HUDEP-2 (cell line): Measurements from ENCODE around the gene CASK.
A peak's percentile ranks its signal among the peaks of the same experiment; 100 is the strongest.
"Not testable (repeated sequence)": the region's sequence is repeated elsewhere in the genome, so short reads cannot be mapped to it uniquely, and the experiment has no call there.

Experiments used
- DNase-seq, 76 experiments: peaks; one replicate each; lab custom pipeline; 2025; ENCODE audit not compliant: unreplicated experiment in 76 of 76; lab: John Stamatoyannopoulos, UW

The CASK gene

GRCh38 chrX:41705680-41706374 lies 217.5 kb downstream of the CASK start:
- DNase-seq, result no peak

DNA sequence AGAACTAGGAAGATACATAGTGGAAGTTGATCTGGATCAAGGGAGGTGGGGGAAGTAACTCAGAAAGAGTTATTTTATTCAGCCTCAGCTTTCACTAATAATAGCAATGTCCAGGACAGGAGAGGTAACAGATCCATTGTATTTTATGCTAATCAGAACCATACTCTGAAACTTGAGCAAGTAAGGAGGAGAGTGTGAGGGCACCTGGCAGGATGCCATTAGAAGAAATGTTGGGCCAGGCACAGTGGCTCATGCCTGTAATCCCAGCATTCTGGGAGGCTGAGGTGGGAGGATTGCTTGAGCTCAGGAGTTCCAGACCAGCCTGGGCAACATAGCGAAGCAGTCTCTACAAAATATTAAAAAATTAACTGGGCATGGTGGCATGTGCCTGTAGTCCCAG lies 218.3 kb downstream of the CASK start:
- DNase-seq, result no peak

- no peak for DNase-seq
Observed at GRCh38 chrX:41703574-41704029, 219.8 kb downstream of the CASK start.

GRCh38 chrX:41695426-41695825 lies 227.9 kb downstream of the CASK start:
- no peak for DNase-seq

GRCh38 chrX:41693024-41693423 lies 230.3 kb downstream of the CASK start:
- DNase-seq, result no peak

DNA sequence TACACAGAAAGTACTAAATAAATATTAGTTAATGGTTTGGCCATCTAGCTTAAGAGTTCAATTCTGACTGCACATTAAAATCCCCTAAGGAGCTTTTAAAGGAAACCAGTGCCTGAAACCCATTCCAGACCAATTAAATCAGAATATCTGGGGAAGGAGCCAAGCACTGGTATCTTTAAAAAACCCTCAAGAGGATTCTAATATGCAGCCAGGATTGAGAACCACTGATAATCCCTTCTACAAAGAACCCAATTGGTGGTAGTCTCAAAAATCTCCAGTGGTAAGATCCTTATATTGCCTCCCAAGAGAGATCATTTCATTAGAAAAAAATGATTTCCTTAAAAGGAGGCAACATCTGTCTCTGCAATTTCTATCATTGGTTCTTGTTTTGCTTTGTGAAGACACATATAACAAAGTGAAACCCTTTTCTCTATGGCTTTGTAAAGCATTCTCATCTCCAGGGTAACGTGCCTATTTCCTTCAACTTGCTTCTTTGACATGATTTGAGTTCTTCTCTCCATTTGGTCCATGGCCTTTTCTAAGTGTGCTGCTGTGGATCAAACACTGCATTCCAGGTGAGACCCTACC lies 231.1 kb downstream of the CASK start:
- no peak for DNase-seq

- no peak for DNase-seq
Observed at GRCh38 chrX:41689711-41690110, 233.6 kb downstream of the CASK start.

DNA sequence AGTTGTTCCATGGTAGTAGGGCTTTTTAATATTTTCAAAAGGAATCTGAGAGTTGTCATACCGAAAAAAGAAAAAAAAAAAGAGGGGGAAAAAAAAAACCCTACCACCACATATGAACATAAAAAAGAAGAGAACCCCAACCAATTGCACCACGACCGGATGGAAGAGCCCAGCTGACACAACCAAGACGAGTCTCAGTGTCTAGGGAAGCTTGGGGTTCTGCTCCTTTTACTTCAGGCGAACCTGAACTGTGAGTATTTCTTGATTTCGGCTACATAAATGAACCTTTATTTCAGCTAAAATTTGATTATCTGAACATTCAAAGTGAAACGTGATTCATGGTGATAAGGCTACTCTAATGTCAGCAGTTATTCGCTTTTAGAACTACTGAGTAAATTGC lies 234.5 kb downstream of the CASK start, which contains the start of gene GPR34:
Gene GPR34 (plus strand): TSS at position 139 of the 400 bp plus-strand sequence. CDS start 6,661 bp downstream, outside the sequence.
- DNase-seq, result no peak

- peak in 3 of 76 experiments; percentile 0 to 29 (median 3) for DNase-seq
Observed at GRCh38 chrX:41688156-41688555, 235.2 kb downstream of the CASK start.

DNA sequence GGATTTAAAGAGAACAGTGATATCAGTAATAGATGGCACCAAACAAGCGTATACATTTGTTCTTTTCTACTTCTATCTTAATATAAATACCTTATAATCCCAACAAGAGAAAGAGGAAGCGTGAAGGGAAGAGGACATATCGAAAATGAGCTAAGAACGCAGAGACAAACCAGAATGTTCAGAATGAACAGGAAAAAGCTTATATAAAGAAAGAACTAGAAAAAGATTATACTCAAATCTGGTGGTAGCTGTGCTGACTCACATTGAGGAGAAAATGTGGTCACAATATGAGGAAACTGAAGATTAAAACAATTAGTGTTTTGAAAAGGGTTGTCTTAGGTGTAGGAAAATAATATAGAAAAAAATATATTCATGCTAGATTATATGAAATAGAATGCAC lies 236.6 kb downstream of the CASK start:
- no peak for DNase-seq

GRCh38 chrX:41684940-41685339 lies 238.4 kb downstream of the CASK start:
- DNase-seq, result no peak

DNA sequence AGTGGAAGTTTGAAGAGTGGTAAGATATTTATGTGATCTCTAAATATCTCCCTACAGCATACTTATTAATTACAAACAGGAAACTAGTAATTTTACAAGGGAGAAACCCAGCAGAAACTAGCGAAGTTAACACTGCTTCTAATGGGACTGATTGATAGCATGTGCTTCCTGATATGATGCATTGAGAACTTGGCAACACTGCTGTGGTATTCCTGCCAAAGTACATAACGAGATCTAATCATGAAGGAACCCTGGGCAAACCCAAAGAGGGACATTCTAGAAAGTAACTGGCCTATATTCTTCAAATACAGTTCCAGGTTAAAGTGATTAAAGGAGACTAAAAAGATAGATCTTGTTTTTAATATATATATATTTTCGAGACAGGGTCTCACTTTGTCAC lies 239.2 kb downstream of the CASK start:
- DNase-seq, result peak in 13 of 76 experiments; percentile 0 to 13 (median 2)

DNA sequence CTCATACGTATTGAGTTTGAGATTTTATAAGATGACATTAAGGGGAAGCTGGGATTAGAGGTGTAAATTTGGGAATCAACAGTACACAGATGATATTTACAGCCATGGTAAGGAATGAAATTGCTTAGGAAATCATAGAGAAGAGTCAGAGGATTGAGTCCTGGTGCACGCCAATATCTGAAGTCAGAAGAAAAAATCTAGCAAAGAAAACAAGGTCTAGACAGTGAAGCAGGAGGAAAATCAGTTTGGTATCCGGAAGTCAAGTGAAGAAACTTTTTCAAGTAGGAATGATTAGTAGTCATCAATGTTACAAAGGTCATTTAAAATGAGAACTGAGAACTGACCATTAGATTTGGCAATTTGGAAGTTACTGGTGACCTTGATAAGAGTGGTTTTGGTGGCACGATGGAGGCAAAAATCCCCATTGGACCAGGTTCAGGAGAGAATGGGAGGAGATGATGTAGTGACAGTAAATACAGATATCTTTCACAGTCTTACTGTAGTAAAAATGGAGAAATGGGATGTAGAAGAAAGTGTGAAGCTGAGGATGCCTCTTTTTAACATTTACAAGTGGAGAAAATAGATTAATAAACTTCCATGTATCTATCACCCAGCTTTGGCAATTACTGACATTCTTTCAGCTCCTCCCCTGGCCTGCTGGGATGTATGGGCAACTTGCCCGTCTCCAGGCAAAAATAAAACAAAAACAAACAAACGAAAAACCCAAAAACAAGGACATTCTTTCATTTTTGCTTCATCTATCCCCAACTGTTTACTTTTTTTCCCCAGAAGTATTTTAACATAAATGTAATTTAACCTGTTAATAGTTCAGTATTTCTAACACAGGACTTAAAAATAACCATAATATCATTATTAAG lies 245.9 kb downstream of the CASK start:
- DNase-seq, result no peak

DNA sequence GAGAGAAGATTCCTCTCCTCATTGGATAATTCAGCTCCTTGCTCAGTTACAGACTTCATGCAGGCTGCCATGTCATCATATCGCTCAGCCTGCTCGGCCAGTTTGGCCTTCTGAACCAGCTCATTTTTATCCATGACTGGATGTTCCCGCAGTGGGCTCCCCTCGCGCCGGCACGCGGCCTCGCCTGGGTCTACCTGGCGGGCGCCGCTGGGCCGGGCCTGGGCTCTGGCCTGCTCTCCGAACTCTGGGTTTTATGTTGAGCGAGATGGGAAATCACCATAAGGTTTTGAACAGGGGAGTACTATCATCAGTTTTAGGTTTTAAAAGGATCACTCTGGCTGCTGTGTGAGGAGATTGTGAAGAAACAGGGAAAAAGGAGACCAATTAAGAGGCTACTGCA lies 247.0 kb downstream of the CASK start:
- not testable (repeated sequence) for DNase-seq

GRCh38 chrX:41672643-41673042 lies 250.7 kb downstream of the CASK start:
- no peak for DNase-seq

DNA sequence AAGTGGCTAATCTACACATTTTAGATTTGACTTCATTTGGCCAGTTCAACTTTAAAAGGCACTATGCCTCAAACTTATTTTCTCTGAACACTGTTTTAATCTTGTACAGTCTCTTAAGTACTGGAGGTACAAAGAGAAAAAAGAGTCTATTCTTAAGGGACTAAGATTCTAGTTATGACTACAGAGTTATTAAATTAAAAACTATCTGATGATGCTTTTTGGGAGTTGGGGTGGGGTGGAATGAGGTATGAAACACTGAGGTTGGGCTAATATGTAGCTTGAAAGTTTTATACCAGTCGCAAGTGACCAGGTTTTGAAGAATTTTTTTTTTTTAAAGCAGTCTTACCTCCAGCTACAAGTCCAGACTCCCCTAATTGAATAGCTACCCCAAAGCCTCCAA lies 252.3 kb downstream of the CASK start:
- DNase-seq, result no peak

GRCh38 chrX:41670112-41670511 lies 253.2 kb downstream of the CASK start:
- no peak for DNase-seq

DNA sequence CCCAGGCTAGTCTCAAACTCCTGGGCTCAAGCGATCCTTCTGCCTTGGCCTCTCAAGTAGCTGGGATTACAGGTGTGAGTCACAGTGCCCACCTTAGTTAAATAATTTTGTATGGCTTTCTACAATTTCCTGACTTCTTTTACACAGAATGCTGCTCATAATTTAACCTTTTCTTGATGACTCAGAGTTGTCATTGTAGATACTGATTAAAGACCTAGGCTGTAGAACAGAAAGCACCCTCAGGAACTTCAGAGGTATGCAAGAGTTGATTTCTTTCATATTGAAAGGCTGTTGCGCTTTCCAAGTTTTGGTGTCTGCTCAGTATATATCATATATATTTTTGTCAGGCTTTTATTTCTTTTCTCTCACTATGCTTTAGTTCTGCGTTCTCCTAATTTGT lies 255.7 kb downstream of the CASK start:
- no peak for DNase-seq

GRCh38 chrX:41666251-41666650 lies 257.1 kb downstream of the CASK start:
- peak in 37 of 76 experiments; percentile 0 to 65 (median 8) for DNase-seq

DNA sequence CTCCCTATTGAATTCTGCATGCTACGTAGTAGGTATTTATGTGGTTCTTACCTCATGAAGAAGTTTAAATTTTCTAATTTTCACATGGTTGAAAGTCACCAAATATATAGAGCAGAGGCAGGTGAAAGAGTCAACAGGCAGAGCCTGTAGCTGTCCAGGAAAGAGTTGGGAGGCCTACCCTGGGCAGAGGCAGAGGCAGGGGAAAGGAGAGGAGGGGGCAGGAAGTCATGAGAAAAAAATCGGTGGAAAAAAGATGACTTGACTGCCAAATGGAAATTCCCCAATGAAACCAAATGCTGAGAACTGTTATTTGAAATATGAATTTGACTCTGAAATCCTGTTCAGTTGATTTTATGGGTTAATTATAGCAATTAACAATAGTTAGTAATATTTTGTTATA lies 257.7 kb downstream of the CASK start:
- no peak for DNase-seq

DNA sequence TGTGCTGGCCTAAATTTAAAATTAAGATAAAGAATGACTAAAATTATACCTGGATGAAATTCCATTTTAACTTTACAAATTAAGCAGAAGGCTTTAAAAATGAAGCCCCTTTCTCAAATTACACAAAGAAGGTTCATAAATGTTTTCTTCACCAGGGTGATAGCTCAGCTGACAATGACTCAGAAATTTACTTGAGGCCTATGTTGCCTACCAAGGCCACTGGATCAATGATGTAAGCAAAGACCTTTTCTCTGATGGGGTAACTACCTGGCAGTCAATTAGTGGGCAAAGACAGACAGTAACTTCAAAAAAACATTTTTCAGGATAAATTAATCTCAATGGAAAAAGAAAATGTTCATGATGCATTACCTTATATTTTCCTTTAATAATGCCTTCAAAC lies 258.4 kb downstream of the CASK start:
- DNase-seq, result no peak
